ENCODE data around the gene DNAJB1. TPM values are rescaled to one million over a fixed set of nuclear protein-coding genes. Genes with fewer than 3 reads are reported as not detected.

The DNAJB1 gene
- total RNA-seq, 1 experiment from 2014 or later = 77.7 TPM

- peaks cover 25 to 41% of the 10 kb centered on the region in 2 experiments for H3K4me1 Mint-ChIP-seq
- no peaks in the 10 kb centered on the region for H3K27me3 Mint-ChIP-seq (ENCODE audit: low read depth)
- no peak overlapping the region for H4K8ac ChIP-seq (replicated peaks; ENCODE audit: insufficient read length, low read depth, low read length)
These were observed 47.8 kb upstream of the DNAJB1 start for GRCh38 chr19:14565765-14566711.

More at GRCh38 chr19:14565765-14566711, 47.8 kb upstream of the DNAJB1 start:
- H3K4ac ChIP-seq (ENCODE audit: low read depth, low read length) = no peak overlapping the region
- no peak overlapping the region for H3K14ac ChIP-seq (ENCODE audit: insufficient read depth, low read length)
- Mint-ChIP-seq H3K36me3 (ENCODE audit: insufficient read depth in 1 of 3, low read depth in 3 of 3) (peaks cover 11 to 27% (median 13%) of the 10 kb centered on the region in 3 experiments; a peak in 6 of 7 replicates), H3K9me3 (no peaks in the 10 kb centered on the region), H3K27ac (no peak overlapping the region), H3K4me3 (no peak overlapping the region)
- no peaks in the 10 kb centered on the region for H3K27me3 ChIP-seq (ENCODE audit: insufficient read depth, low read length)
- no peak for TF ChIP-seq CTCF (conservative IDR thresholded peaks at IDR 0.05)
- H2BK12ac ChIP-seq (ENCODE audit: insufficient read length, low read depth, low read length) = no peak overlapping the region
- H3T11ph ChIP-seq (ENCODE audit: low read length) = no peak overlapping the region
- H3K27ac ChIP-seq (ENCODE audit: insufficient read length, low read depth, low read length) = no peak overlapping the region
- no peaks in the 10 kb centered on the region for H3K9me3 ChIP-seq (ENCODE audit: control insufficient read depth, low read depth, low read length)
- no peak overlapping the region for H2BK20ac ChIP-seq (ENCODE audit: low read depth, low read length, poor library complexity, severe bottlenecking)
- peaks cover 2% of the 10 kb centered on the region for H3K79me1 ChIP-seq (ENCODE audit: insufficient read depth, low read depth, low read length, poor library complexity, severe bottlenecking)
- no peak overlapping the region for H2AFZ ChIP-seq (ENCODE audit: low read length)
- H4K91ac ChIP-seq (ENCODE audit: insufficient read length, low read depth, low read length) = no peak overlapping the region
- H3K79me2 ChIP-seq (ENCODE audit: insufficient read depth, low read length) = peaks cover 7% of the 10 kb centered on the region; the same call in 1 of the 2 replicates
- WGBS (ENCODE audit: extremely low coverage, insufficient read length, low lambda C conversion rate) = no CpG with 5 or more reads among the region's 31 CpGs
- no peak overlapping the region for H3K23ac ChIP-seq (ENCODE audit: insufficient read length, low read depth, low read length)
- no peaks in the 10 kb centered on the region for H4K20me1 ChIP-seq (ENCODE audit: control insufficient read depth, insufficient read depth, insufficient read length)
- H2BK120ac ChIP-seq (ENCODE audit: low read depth, low read length, poor library complexity, severe bottlenecking) = no peak overlapping the region
- H3K18ac ChIP-seq (ENCODE audit: insufficient read length, low read depth, low read length) = no peak overlapping the region
- no peaks in the 10 kb centered on the region; the same call in 1 of the 2 replicates for H3K4me1 ChIP-seq (ENCODE audit: insufficient read depth, low read length)
- H3K23me2 ChIP-seq (ENCODE audit: insufficient read length, low read depth, low read length, poor library complexity, severe bottlenecking) = peaks cover 1% of the 10 kb centered on the region
- no peak overlapping the region for H2BK15ac ChIP-seq (ENCODE audit: low read depth, low read length)
- H2BK5ac ChIP-seq (ENCODE audit: insufficient read length, low read length) = no peak overlapping the region
- no peak overlapping the region for H3K56ac ChIP-seq (ENCODE audit: insufficient read length, low read depth, low read length)
- no peak overlapping the region for H3K4me2 ChIP-seq (ENCODE audit: insufficient read depth, insufficient read length, low read length)
- DNase-seq = no peak
- no peak overlapping the region for H4K5ac ChIP-seq (ENCODE audit: insufficient read length, low read depth, low read length)
- no peak overlapping the region for H3K9ac ChIP-seq (ENCODE audit: extremely low read depth, insufficient read length, low read length)
- H2AK5ac ChIP-seq (ENCODE audit: insufficient read length, low read length) = no peak overlapping the region

Data from H9 (cell line).